Lung microvascular endothelial cell (primary cell): ENCODE measurements around the gene ATRX. TPM values are rescaled to one million over a fixed set of nuclear protein-coding genes. Genes with fewer than 3 reads are reported as not detected.
"Not testable (repeated sequence)": the region's sequence is repeated elsewhere in the genome, so short reads cannot be mapped to it uniquely, and the experiment has no call there.

Experiments used
- DNase-seq, 2 donors: peaks; one replicate each; pipeline versions ENCODE4 v3.0.0 to v3.0.0-alpha.2; 2010; ENCODE audit warnings: low read depth in 2 of 2
- total RNA-seq: library from RNA; depleted of rRNA; stranded (reverse); fragments of >200 nt; gene quantifications from 2 replicates; pipeline ENCODE4 v1.2.1, GENCODE V29; 2014

ATRX gene
- total RNA-seq, 1 donor from 2014 or later, result 53.8 TPM

DNA sequence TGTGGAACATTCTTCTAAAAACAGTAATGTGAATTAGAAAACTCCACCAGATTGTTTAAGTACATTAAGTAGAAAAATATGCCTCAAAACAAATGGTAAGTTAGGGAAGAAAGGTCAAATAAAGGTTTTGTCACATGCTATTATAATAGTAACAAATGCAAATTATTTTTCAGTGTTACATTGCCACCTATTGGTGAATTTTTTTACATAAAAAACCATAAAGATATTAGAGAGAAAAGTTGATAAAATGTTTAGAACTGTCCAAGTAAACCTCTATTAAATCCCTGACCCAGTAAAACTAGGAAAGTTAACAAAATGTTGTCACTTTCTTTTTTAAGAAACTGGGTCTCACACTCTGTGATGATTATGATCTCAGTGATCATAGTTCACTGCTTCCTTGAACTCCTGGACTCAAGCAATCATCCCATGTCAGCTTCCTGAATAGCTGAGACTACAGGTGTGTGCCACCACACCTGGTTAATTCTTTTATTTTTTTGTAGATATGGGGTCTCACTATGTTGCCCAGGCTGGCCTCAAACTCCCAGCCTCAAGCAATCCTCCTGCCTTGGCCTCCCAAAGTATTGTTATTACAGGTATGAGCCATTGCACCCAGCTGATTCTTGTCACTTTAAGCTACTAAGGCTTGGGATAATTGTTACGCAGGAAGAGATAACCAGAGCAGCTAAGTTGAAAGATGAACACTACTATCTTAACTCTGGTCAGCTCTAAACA is 157.6 kb downstream of the ATRX start:
- DNase-seq, result peak in 1 of 2 donors; percentile 13

DNA sequence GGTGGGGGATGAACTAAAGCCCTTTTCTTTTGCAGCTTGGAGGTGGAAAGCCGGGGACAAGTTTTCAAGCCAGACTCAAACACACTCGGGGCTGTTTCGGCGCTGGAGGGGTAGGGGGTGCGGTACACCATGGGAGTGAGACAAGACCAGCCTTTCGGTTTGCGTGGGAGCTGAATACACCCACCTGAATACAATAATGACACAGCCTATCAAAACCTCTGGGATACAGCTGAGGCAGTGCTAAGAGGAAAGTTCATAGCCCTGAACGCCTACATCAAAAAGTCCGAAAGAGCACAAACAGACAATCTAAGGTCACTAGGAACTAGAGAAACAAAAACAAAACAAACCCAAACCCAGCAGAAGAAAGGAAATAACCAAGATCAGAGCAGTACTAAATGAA is 163.3 kb downstream of the ATRX start:
- DNase-seq, result peak in 1 of 2 donors; percentile 7

DNA sequence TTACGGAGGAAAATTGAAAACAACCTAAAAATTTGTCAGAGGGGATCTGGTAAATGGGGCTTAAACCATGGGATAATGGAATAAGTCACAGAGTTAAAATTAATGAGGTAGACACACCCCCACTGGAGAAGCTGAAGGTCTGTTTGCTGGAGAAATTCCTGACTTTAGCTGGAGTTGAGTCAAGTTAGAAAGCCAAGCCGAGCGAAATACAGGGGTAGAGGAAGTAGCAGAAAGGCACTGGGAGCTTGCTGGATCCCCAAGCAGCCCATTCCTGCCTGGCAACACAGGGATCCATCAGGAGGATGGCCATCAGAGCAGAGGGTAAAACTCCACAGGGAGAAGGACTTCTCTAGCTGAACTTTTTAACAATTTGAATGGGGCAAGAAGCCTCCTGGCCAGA is 163.8 kb downstream of the ATRX start:
- DNase-seq, result peak in 1 of 2 donors; percentile 1

DNA sequence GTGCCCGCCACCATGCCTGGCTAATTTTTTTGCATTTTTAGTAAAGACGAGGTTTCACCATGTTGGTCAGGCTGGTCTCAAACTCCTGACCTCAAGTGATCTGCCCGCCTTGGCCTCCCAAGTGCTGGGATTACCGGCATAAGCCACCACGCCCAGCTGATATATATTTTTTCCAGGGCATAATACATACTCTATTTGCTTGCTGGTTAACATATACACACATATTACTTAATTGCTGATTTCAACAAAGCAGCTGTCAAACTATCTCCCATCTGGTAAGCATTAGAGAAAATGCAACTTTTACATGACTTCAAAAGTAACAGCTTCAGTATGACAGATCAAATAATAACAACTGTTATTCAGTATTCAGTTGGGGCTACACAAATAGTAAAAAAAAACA is 164.6 kb downstream of the ATRX start:
- DNase-seq, result not testable (repeated sequence)

DNA sequence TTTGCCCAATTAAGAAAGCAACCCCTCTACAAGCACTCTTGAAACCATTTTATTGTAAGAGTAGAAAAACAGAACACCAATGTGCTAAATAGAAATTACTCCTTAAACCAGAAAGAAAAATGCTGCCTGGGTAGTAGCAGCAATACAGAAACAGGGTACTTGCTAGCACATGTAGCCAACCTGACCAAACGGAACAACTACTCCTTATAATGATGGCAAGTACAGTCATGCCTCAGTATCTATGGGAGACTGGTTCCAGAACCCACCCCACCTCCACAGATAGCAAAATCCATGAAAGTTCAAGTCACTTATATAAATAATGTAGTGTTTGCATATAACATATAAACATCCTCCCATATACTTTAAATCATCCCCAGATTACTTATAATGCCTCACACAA is 168.8 kb downstream of the ATRX start:
- DNase-seq, result no peak

DNA sequence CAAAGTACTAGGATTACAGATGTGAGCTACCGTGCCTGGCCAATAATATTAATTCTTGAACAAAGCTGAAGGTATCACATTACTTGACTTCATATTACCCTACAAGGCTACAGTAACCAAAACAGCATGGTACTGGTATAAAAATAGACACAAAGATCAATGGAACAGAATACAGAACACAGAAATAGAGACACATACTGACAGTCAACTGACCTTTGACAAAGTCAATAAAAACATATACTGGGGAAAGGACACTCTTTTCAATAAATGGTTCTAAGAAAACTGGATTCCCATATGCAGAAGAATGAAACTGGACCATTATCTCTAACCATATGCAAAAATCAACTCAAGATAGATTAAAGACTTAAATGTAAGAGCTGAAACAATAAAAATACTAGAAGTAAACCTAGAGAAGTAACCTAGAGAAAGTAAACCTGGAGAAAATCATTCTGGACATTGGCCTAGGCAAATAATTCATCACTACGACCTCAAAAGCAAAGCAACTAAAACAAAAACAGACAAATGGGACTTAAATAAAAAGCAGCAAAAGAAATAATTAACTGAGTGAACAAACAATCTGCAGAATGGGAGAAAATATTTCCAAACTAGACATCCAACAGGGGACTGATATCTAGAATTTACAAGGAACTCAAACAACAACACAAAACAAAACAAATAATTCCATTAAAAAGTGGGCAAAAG is 182.2 kb downstream of the ATRX start:
- DNase-seq, result no peak

DNA sequence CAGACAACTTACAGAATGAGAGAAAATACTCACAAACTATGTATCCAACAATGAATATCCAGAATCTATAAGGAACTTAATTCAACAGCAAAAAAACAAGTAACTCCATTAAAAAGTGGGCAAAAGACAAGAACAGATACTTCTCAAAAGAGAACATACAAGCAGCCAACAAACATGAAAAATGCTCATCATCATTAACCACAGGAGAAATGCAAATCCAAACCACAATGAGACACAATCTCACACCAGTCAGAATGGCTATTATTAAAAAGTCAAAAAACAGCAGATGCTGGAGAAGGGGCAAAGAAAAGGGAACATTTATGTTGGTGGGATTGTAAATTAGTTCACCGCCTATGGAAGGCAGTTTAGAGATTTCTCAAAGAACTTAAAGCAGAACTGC is 188.5 kb downstream of the ATRX start:
- DNase-seq, result no peak

DNA sequence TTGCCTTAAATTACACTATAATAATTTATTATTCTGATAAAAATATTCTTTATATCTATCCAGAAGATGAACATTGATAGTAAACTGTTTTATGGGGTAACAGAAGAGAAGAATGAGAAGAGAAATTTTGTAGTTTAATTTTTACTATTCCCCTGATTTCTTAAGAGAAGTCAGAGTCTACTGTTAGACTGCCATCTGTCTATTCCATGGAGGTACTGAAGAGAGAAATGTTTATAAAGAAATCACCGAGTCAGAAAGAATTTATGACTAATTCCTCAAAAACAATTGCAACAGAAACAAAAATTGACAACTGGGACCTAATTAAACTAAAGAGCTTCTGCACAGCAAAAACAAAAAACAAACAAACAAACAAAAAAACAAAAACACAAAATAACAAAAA is 188.9 kb downstream of the ATRX start:
- peak; percentile 41 to 46 for DNase-seq

DNA sequence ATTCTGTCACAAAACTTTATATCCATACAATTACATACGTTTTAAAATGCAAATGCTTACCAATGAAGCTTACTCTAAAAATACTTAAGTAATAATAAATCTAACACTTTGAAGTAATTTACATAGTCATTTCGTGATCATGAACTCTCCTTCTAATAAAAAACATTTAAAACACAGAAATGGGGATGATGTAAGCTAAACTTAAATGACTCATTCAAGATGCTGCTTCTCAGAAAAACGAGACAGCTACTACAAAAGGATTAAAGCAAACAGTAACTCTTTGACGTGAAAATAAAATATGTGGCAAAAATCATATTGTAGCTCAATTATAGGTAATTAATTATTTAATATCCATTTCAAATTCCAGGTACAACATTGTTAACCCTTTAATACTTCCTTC is 190.2 kb downstream of the ATRX start:
- no peak for DNase-seq

DNA sequence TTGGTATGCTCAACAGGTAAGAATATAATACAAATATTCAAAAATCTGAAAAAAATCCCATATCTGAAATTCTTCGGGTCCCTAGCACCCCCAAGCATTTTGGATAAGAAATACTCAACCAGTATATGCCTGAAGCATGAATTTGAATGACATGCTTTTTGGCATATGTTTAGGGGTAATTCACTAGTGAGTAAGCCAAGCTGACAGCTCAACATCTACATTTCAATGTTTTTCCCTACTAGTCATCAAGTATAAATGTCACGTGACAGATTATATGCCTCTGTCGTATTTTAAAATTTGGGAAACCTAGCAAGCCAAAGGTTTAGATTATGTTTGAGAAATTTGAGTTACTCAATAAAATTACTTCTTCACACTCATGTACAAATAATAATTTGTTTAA is 213.7 kb downstream of the ATRX start:
- peak in 1 of 2 donors; percentile 1 for DNase-seq

DNA sequence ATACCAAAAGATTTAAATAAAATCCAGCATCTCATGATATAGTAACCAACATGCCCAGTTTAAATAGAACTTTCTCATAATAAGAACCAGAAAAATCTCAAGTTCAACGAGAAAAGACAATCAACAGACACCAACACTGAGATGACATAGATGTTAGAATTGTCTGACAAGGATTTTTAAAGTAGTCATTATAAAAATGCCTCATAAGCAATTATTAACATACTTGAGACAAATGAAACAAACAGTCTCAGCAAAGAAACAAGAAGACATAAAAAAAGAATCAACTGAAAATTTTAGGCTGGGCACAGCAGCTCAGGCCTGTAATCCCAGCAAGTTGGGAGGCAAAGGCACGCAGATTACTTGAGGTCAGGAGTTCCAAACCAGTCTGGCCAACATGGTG is 220.7 kb downstream of the ATRX start:
- no peak for DNase-seq

DNA sequence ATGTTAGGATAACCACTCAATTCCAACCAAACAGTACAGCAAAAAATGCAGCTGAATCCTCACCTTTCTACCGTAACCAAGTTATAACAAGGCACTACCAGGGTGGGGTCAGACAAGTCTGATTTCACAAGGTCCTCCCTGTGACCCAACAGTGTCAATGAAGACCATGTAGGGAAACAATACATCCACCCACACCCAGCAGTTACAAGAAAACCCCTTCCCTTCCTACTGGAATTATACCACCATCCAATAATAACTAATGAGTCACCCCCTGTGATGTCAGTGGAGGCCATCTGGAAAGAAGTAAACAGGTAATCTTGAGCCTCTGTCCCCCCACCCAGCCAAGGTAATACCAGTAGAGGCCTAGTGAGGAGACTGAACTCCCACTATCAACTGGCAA is 221.2 kb downstream of the ATRX start:
- peak in 1 of 2 donors; percentile 18 for DNase-seq

DNA sequence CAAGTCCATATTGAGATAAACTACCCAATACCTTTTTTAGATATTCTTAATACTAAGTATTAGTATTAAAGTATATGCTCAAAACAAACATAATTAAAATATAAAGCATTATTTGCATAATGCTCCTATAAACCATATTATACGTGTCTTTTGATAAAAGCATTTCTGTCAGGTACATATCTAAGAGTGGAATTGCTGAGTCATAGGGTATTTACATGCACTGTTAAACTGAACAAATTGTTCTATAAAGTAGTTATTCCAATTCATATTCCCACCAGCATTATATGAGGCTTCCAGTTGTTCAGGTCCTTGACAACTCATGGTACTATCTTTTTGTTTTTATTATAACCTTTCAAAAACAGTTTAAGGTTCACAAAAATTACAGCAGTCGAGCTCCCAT is 224.6 kb downstream of the ATRX start:
- no peak for DNase-seq

DNA sequence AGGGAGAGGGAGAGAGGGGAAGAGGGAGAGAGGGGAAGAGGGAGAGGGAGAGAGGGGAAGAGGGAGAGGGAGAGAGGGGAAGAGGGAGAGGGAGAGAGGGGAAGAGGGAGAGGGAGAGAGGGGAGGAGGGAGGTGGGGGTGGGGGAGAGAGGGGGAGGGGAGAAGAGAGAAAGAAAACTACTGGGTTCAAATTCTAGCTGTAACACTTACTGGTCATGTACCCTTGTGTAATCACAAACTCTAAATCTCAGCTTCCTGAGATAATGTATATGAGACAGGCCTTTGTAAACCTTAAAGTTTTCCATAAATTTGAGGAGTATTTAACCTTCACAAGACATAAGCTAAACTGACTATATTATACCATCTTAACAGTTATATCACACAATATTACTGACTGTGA is 229.7 kb downstream of the ATRX start:
- no peak for DNase-seq

DNA sequence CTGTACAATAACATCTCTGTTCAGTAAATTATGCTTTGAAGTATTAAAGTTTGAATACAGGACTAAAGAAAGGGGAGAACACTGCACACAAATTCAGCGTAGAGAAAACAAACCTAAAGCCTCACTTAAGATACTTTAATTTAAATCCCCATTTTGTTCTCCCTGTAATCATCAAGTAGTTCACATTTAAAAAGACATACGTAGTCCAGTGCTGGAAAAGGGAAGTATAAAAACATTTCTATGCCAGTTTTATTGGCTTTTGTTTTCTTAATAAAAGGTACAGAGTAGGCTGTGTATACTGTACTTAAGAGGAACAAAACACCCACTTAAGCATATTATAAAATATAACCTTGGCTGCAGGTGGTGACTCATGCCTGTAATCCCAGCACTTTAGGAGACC is 237.3 kb downstream of the ATRX start:
- no peak for DNase-seq

DNA sequence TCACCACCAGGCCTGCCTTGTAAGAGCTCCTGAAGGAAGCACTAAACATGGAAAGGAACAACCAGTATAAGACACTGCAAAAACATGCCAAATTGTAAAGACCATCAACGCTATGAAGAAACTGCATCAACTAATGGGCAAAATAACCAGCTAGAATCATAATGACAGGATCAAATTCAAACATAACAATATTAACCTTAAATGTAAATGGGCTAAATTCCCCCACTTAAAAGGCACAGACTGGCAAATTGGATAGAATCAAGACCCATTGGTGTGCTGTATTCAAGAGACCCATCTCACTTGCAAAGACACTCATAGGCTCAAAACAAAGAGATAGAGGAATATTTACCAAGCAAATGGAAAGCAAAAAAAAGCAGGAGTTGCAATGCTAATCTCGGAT is 246.2 kb downstream of the ATRX start:
- DNase-seq, result not testable (repeated sequence)

DNA sequence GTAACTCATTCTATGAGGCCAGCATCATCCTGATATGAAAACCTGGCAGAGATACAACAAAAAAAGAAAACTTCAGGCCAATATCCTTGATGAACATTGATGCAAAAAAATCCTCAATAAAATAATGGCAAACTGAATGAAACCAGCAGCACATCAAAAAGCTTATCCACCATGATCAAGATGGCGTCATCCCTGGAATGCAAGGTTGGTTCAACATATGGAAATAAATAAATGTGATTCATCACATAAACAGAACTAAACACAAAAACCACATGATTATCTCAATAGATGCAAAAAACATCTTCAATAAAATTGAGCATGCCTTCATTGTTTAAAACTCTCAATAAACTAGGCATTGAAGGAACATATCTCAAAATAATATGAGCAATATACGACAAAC is 254.8 kb downstream of the ATRX start:
- not testable (repeated sequence) for DNase-seq

DNA sequence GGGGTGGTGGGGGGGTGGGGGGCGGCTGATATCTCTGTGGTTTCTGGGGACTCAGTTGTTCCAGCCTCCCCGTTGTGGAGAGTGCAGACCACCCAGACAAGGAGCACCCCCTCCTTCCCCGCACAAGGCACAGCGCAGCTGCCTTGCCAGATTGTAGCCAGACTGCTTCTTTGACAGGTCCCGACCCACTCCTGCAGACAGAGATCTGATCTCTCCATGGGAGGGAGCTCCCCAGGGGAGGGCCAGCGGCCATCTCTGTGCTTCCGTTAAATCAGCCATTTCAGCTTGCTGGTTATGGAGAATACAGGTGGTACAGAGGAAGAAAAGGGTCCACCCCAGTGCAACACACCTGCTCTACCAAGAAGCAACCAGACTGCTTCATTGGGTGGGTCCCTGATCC is 258.0 kb downstream of the ATRX start:
- DNase-seq, result no peak

DNA sequence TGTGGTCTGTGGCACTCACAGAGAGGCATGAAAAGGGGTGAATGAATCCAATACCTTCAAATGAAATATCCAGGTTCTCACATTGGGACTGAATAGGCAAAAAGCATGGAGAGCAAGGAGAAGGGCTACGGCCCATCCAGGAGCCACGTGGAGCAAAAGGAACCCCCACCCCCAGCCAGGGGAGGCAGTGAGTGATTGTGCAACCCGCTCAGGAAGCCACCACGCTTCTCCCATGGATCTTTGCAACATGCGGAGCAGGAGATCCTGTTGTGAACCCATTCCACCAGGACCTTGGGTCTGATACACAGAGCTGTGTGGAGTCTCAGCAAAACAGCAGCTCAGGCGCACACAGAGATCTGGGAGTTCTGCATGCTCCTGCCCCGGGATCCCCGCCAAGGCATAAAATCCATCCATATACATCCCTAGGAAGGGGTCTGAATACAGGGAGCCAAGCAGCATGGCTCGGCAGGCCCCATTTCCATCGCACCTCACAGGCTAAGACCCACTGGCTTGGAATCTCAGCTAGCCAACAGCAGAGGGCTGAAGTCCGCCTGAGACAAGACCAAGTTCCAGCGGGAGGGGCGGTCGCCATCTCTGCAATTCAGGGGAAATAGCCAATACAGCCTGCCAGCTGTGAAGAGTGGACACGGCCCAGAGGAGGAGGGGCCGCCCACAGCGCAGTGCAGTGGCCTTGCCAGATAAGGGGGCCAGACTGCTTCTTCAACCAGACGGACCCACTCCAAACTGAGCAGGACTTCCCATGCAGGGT is 258.6 kb downstream of the ATRX start:
- DNase-seq, result no peak

DNA sequence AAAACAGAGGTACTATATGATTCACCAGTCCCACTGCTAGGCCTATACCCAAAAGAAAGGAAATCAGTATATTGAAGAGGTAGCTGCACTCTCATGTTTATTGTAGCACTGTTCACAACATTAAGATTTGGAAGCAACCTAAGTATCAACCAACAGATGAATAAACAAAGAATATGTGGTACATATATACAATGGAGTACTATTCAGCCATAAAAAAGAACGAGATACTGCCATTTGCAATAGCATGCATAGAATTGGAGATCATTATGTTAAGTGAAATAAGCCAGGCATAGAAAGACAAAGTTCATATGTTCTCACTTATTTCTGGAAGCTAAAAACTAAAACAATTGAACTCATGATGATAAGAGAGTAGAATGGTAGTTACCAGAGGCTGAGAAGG is 266.3 kb downstream of the ATRX start:
- no peak for DNase-seq

DNA sequence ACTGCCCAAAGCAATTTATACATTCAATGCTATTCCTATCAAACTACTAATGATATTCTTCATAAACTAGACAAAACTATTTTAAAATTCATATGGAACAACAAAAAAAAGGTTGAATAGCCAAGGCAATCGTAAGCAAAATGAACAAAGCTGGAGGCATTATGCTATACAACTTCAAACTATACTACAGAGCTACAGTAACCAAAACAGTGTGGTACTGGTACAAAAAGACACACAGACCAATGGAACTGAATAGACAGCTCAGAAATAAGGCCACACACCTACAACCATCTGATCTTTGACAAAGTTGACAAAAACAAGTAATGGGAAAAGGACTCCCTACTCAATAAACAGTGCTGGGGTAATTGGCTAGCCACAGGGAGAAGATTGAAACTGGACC is 271.8 kb downstream of the ATRX start:
- DNase-seq, result no peak

DNA sequence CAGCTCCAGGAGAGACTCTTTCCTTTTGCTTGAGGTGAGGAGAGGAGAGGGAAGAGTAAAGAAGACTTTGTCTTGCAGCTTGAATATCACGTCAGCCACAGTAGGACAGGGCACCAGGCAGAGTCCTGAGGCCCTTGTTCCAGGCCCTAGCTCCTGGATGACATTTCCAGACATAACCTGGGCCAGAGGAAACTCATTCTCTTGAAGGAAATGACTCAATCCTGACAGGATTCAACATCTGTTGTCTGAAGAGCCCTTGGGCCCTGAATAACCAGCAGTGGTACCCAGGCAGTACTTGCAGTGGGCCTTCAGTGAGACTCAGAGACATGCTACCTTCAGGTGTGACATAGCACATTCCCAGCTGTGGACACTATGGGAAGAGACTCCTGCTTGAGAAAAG is 276.0 kb downstream of the ATRX start:
- DNase-seq, result peak in 1 of 2 donors; percentile 68

DNA sequence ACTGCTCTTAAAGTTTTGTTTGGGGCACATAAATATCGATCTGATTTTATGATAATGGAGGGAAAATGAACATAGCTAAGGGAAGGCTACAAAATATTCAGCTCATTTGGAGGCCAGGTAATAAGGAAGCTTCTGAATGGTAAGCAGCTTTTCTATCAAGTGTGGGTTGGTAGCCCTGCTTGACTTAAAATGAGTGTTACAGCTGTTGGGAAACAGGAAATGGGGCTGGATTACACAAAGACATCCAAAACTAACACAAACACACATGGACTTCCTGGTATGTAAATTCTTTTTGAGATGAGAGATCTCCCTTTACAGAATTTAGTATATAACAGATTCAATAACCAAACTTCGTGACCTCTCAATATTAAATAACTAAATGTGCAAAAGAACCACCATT is 280.8 kb downstream of the ATRX start:
- peak; percentile 60 to 66 for DNase-seq
